Measurements from ENCODE around the gene OR13G1.
"Not testable (repeated sequence)": the region's sequence is repeated elsewhere in the genome, so short reads cannot be mapped to it uniquely, and the experiment has no call there.

OR13G1 gene, protein sequence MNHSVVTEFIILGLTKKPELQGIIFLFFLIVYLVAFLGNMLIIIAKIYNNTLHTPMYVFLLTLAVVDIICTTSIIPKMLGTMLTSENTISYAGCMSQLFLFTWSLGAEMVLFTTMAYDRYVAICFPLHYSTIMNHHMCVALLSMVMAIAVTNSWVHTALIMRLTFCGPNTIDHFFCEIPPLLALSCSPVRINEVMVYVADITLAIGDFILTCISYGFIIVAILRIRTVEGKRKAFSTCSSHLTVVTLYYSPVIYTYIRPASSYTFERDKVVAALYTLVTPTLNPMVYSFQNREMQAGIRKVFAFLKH

DNA sequence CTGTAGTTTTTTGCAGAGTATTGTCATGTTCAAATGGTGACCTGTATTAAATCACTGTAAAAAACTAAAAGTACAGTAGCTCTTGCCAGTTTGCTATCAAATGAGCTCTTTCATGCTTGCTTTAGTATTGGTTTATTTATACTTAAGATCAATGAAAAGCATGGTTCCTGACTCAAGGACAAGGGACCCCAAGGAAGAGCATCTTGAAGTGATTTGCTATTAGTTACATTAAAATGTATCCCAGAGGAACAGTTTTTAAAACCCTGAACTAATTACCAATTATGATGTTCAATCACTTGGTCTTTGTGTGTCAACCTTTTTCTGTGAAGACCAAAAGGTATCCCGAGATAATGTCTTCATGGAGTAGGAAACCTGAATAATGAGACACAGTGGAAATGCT lies at the start of gene OR13G1:
Gene OR13G1 (minus strand): TSS at position 101 of the 400 bp plus-strand sequence. CDS start 6,698 bp downstream, outside the sequence.
- H3K4me3 ChIP-seq (ENCODE audit: low read depth, low read length), result no peak within 1 kb of the TSS
- TF ChIP-seq MYC (IDR thresholded peaks at IDR 0.05; ENCODE audit: low read depth, low read length), result no peak
- no peak for TF ChIP-seq POLR2A (IDR thresholded peaks at IDR 0.05; ENCODE audit: extremely low read depth, insufficient read length)
- TF ChIP-seq, protein P1, sequence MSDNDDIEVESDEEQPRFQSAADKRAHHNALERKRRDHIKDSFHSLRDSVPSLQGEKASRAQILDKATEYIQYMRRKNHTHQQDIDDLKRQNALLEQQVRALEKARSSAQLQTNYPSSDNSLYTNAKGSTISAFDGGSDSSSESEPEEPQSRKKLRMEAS (IDR thresholded peaks at IDR 0.05; ENCODE audit: low read depth, low read length), result no peak
- no peak for DNase-seq (ENCODE audit: low read depth)

DNA sequence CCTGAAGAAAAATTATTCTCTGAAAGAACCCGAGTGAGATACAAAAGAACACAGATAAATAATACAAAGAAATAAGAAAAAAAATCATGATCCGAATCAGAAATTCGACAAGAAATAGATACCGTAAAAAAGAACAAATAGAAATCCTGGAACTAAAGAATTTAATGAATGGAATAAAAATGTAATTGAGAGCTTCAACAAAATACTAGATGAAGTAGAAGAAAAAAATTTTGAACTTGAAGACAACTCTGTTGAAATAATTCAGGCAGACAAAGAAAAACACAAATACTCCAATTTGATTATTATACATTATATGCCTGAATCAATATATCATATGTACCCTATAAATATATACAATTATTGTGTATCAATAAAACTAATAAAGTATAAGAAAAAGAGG lies 41.7 kb upstream of the OR13G1 start:
- TF ChIP-seq, protein P1 (IDR thresholded peaks at IDR 0.05; ENCODE audit: low read depth, low read length), result no peak
- TF ChIP-seq POLR2A (IDR thresholded peaks at IDR 0.05; ENCODE audit: extremely low read depth, insufficient read length) (no peak), MYC (IDR thresholded peaks at IDR 0.05; ENCODE audit: low read depth, low read length) (no peak)
- TF ChIP-seq, protein P2, sequence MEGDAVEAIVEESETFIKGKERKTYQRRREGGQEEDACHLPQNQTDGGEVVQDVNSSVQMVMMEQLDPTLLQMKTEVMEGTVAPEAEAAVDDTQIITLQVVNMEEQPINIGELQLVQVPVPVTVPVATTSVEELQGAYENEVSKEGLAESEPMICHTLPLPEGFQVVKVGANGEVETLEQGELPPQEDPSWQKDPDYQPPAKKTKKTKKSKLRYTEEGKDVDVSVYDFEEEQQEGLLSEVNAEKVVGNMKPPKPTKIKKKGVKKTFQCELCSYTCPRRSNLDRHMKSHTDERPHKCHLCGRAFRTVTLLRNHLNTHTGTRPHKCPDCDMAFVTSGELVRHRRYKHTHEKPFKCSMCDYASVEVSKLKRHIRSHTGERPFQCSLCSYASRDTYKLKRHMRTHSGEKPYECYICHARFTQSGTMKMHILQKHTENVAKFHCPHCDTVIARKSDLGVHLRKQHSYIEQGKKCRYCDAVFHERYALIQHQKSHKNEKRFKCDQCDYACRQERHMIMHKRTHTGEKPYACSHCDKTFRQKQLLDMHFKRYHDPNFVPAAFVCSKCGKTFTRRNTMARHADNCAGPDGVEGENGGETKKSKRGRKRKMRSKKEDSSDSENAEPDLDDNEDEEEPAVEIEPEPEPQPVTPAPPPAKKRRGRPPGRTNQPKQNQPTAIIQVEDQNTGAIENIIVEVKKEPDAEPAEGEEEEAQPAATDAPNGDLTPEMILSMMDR (IDR thresholded peaks at IDR 0.05; ENCODE audit: low read depth, low read length), result no peak
- no peak overlapping the region for H3K4me3 ChIP-seq (ENCODE audit: low read depth, low read length)
- DNase-seq (ENCODE audit: low read depth), result no peak

DNA sequence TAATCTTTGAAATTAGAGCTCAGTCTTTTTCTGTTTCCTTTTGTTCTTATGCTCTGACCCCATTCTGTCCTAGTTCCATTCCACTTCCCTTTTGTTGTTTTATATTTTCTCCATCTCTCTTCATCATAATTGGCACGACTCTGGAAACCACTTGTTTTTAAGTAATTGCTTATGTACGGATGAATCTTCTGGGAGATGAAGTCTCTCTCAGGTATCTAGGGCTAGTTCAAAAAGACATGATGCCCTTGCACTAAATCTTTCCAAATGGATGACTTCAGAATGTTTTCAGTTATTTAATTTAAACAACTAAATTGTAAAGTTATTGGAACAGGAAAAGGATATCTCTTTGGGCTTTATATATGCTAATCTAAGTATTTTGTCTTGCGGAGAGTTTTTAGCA lies 37.0 kb upstream of the OR13G1 start, which contains the start of gene OR6F1:
Gene OR6F1 (minus strand): TSS at position 101 of the 400 bp plus-strand sequence. CDS start 3,891 bp downstream, outside the sequence.
- TF ChIP-seq POLR2A (IDR thresholded peaks at IDR 0.05; ENCODE audit: extremely low read depth, insufficient read length), result no peak
- TF ChIP-seq, protein P2 (IDR thresholded peaks at IDR 0.05; ENCODE audit: low read depth, low read length), result no peak
- TF ChIP-seq MYC (IDR thresholded peaks at IDR 0.05; ENCODE audit: low read depth, low read length), result no peak
- TF ChIP-seq, protein P1 (IDR thresholded peaks at IDR 0.05; ENCODE audit: low read depth, low read length), result no peak
- DNase-seq (ENCODE audit: low read depth), result no peak
- H3K4me3 ChIP-seq (ENCODE audit: low read depth, low read length), result no peak within 1 kb of the TSS

DNA sequence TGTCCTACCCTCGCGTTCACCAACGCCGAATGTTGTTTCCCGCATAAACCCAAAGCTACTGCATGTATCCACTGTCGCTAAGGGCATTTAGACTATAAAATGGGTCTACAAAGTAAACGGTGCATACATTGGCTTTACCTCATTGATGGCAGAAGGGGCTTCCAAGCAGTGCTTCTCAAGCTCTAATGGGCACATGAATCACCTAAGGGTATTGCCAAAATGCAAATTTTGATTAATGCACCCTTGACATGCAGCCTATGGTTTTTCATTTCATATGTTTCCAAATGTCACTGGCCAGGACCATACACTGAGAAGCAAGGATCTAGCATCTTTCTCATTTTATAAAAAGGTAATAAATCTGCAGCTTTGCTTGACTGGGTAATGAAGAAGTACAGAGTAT lies 34.2 kb upstream of the OR13G1 start:
- no peak for DNase-seq (ENCODE audit: low read depth)
- H3K4me3 ChIP-seq (ENCODE audit: low read depth, low read length), result no peak overlapping the region
- TF ChIP-seq, protein P1 (IDR thresholded peaks at IDR 0.05; ENCODE audit: low read depth, low read length), result no peak
- TF ChIP-seq, protein P2 (IDR thresholded peaks at IDR 0.05; ENCODE audit: low read depth, low read length), result no peak
- no peak for TF ChIP-seq POLR2A (IDR thresholded peaks at IDR 0.05; ENCODE audit: extremely low read depth, insufficient read length)
- no peak for TF ChIP-seq MYC (IDR thresholded peaks at IDR 0.05; ENCODE audit: low read depth, low read length)

DNA sequence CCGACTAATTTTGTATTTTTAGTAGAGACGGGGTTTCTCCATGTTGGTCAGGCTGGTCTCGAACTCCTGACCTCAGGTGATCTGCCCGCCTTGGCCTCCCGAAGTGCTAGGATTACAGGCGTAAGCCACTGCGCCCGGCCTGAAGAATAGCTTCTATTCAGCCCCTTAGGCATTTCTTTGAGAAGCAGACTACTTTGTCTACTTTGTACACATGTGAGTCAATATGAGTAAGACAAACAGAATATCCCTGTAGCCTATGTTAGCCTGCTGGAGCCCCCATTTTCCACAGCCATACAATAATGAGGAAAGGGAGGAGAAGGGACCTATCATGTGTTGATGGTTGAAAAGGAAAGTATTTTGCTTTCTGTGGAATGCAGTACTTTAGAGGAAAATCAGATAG lies 31.1 kb upstream of the OR13G1 start:
- H3K4me3 ChIP-seq (ENCODE audit: low read depth, low read length); DNase-seq (ENCODE audit: low read depth): not testable (repeated sequence)

DNA sequence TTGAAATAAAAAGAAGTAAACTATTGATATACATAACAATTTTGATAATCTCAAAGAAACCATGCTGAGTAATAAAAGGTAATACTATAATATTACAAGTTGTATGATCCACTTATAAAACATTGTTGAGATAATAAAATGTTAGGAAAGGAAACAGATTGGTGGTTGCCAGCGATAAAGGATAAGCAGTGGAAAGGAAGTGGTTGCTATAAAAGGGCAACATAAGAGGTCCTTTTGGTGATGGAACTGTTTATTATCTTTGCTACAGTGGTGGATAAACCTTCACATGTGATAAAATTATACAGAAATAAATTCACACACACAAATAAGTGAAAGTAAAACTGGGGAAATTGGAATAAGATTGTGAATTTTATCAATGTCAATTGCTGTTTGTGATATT lies 21.8 kb upstream of the OR13G1 start:
- no peak for DNase-seq (ENCODE audit: low read depth)
- H3K4me3 ChIP-seq (ENCODE audit: low read depth, low read length), result no peak overlapping the region
- TF ChIP-seq MYC (IDR thresholded peaks at IDR 0.05; ENCODE audit: low read depth, low read length), result no peak

DNA sequence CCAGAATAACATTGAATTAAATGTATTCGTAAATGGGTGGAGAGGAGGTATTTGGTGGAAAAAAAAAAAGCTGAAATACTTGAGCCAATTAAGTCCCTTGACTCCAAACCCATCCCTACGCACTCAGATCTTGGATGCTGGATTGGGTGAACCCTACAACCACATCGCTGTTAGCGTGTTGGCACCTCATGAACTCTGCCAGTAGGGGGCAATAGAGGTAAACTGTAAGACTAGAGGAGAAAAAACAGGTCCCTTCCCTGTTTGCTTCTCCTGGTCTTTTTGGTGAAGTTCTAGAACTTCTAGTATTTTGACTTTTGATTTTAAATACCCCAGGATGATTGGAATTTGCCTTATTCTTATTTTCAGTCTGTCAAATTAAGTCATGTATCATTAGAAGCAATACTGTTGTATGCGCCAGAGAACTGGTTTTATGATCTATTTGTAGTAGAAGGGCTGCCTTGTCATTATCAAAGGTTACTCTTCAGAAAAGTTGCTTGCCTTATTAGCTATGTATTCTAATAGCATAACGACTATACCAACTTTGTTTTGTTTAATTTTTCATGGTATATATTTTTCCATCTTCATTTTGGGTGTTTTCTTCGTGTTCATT lies 1.9 kb upstream of the OR13G1 start:
- TF ChIP-seq MYC (IDR thresholded peaks at IDR 0.05; ENCODE audit: low read depth, low read length) (0 out of 2 replicates have a peak, but pooled peaks have one; percentile 11), POLR2A (IDR thresholded peaks at IDR 0.05; ENCODE audit: extremely low read depth, insufficient read length) (no peak)
- TF ChIP-seq, protein P2 (IDR thresholded peaks at IDR 0.05; ENCODE audit: low read depth, low read length), result peak; percentile 94
- TF ChIP-seq, protein P1 (IDR thresholded peaks at IDR 0.05; ENCODE audit: low read depth, low read length), result no peak
- H3K4me3 ChIP-seq (ENCODE audit: low read depth, low read length), result no peak overlapping the region
- DNase-seq (ENCODE audit: low read depth), result peak; percentile 69

All from NB4 (cell line).